Left colon (tissue), 2 donors: ENCODE measurements around the gene DNAJC18. TPM values are rescaled to one million over a fixed set of nuclear protein-coding genes. Genes with fewer than 3 reads are reported as not detected.

Source experiments
- ATAC-seq: fragments of 200-7000 bp; cut with Tn5 transposase; one replicate; pipeline ENCODE4 v1.9.1; 2020; ENCODE audit warnings: mild to moderate bottlenecking, moderate library complexity
- DNase-seq, 2 donors: peaks; one replicate each; pipeline ENCODE4 v3.0.0-alpha.2; 2020
- intact Hi-C, 2 donors: fragments of 100-400 bp; cut with DNase I in 1 of 2; cut with micrococcal nuclease in 1 of 2; formaldehyde crosslinking; loops; one replicate each; pipeline versions ENCODE4 v1.11.2 to v1.14.0; 2022; cut with DNase I, micrococcal nuclease
- total RNA-seq, 2 donors: library from RNA; stranded (reverse); fragmentation: NEBNext Ultra II Directional; extraction: Animal tissue kit (Norgen Biotek cat#: 25700); gene quantifications; one replicate each; pipeline ENCODE4 v1.2.1, GENCODE V29; 2021
- donor health status: DM: no; HTN: no; CAD: no.
- donor health status: DM: yes; HTN: yes; CAD: no.

Gene DNAJC18
- total RNA-seq, 2 donors from 2014 or later, result 2.4 to 4.6 TPM

DNA sequence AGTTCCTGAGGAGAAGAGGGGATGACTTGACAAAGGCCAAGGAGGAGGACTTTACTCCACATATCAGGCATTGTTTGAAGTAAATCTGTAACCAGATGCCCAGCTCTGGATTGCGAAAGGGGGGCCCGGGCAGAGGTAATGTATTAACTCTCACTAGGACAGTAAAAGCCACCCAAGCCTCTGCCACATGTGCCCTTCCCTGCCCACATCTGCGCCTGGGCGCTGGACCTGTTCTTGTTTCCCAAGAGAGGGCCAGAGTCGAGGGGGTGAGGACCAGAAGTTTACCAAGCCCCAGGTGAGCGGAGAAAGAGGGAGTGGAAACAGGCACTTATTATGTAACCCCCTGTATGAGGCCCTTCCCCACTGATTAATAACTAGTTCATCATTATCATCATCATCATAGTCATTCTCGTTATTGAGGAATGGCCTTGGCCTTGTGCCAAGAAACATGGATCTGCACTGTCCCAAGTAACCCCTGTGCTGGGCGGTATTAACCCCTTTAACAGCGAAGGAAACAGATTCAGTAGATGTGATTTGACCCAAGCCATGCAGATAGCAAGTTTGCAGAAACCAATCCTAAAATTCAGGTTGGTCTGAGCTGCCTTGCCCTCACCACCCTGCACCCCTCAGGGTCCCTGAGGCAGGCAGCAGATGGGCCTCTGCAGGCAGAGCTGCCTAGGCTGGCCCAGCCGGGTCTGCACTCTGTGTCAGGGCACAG is 55.9 kb downstream of the DNAJC18 start, which contains the start of gene SLC23A1:
Gene SLC23A1 (minus strand): TSS at position 23 of the 718 bp plus-strand sequence. CDS start 44 bp downstream, outside the sequence.
- peak; percentile 73 to 83 for DNase-seq

DNA sequence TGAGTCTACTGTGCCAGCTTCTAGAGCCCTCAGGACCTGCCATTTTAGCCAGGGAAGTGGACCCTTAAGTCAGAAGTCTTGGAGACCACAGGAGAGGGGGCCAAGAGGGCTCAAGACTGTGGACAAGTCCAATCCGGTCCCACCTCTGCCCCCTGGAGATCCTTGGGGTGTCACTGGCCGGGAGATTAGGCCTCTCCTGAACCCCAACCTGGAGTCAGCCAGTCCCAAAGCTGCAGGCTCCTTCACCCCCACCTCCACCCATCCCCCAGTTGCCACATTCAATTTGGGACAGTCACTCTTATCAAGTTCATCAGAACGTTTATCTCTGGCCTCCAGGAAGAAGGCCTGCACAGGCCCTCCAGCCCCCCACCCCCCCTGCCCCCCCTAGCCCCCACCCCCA is 56.5 kb downstream of the DNAJC18 start:
- intact Hi-C loops, result no loop called here
- DNase-seq (no peak), ATAC-seq (no peak)

More for the DNA sequence above, 55.9 kb downstream of the DNAJC18 start, which contains the start of gene SLC23A1:
- peak; percentile 71 for ATAC-seq
- intact Hi-C loops, result no loop called here

DNA sequence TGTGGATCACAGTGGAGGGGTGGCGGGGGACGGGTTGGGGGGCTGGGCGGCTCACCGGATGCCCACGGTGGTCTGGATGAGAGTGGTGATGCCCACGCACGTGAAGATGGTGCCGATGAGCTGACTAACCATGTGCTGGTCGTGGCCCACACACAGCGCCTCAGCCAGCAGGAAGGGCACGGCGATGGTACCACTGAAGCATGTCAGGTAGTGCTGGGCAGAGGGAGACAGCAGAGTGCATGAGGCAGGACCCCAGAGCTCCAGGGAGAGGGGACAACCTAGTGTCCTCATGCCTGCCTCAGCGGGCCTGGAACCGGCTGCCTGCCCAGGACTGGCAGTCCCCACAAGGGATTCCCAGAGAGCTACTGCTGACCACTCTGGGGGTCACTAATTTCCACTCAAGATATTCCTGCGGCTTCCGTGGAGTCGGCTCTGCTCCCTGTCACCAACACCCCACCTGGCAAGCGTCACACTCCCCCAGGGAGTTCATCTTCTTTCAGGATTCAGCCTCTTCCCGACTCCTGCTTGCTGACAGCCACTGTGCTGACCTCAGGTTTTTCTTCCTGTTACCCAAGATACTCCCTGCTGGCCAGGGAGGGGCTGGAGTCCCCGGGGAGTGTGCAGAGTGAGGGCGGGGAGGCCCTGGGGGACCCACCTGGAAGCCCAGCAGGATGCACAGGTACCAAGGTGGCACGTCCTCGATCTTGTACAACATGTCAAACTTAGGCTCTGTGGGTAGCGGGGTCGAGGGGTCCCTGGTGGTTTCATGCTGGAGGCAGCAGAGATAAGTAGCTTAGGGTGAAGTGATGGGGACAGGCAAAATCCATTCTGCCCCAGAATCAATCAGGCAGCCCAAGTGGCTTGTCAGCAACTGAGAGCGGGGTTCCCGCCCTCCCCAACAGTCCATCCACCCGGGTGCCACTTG is 57.2 kb downstream of the DNAJC18 start:
- intact Hi-C loops, result no loop called here
- ATAC-seq, result peak; percentile 48

DNA sequence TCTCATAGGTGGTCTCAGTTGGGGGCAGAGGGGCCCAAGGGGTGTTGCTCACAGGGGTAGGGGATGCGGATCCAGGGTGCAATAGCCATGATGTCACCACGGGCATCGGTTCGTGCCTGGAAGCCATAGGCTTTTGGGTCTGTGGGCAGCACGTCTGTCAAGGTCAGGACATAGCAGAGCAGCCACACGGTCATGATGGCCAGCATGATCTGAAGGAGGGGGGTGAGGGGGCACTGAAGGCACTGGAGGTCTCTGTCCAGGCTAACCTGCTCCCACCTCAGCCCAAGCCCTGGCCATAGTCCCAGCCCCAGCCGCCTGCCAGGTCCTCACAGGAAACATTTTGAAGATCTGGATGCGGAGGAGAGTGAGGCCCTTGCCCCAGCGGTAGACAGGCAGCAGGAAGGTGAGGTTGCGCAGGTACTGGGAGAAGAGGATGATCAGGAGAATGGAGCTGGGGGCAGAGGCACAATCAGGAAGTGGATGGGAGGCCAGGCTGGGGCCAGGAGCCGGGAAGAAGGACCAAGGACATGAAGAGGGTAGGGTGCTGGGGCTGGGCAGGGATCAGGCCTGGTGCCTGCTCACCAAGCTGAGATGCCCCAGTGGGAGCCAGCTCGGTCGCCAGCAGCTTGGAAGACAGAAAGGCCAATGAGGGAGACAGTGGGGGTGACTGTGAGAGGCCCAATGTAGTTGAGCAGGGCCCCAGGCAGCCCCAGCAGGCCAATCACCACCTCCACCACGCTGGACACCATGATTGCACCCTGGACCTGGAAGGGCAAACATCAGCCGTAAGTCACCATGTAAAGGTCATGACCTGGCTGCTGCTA is 59.5 kb downstream of the DNAJC18 start:
- intact Hi-C loops, result no loop called here
- no peak for ATAC-seq
- no peak for DNase-seq

More for the DNA sequence above, 57.2 kb downstream of the DNAJC18 start:
- no peak for DNase-seq

DNA sequence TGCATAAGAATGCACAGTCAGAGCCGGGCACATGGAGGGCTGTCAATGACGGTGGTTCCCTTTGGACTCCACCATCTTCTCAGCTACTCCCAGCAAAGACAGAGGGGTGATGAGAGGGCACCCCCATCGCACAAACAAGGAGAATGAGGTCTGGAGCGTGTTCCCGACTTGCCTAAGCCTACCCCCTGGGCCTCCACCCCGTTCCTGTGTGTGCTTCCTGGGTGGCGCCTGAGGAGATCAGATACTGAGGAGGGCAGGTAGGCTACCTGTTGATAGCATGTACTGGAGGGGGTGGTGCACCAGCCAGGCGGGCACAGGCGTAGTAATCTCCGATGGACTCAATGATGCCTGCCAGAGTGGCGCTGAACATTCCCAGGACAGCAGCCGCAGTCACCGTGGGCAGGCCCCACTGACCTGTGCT is 60.4 kb downstream of the DNAJC18 start:
- intact Hi-C loops, result no loop called here
- DNase-seq, result no peak
- ATAC-seq, result no peak

DNA sequence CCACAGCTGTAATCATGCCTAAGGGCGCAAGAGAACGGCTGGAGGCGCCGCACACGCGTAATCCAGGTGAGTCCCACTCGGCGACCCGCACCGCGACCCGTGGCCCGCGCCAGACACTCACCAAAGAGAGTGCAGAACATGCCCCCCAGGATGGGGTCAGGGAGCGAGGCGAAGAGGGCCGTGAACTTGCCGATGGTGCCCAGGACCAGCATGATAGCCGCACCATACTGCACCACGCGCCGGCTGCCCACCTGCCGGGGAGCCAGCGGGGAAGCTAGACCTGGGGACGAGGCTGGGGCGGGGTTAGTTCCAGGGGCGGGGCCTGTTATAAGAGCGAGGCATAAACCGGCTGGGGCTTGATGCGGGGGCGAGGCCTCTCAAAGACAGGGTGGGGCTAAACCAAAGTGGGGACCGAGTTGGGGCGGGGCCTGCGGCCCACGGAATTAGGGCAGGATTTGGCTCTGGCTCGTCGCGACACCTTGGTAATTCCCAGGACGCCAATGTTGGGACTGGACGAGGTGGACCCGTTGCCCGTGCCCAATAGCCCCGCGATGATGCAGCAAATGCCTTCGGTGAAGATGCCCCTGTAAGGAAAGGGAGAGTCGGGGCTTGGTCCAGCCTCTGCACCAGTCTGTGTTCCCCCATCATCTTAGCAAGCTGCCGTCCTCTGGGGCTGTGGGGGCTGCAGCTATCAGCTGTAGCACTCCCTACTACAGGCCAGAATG is 61.1 kb downstream of the DNAJC18 start:
- no peak for DNase-seq
- ATAC-seq, result no peak
- intact Hi-C loops, result no loop called here

DNA sequence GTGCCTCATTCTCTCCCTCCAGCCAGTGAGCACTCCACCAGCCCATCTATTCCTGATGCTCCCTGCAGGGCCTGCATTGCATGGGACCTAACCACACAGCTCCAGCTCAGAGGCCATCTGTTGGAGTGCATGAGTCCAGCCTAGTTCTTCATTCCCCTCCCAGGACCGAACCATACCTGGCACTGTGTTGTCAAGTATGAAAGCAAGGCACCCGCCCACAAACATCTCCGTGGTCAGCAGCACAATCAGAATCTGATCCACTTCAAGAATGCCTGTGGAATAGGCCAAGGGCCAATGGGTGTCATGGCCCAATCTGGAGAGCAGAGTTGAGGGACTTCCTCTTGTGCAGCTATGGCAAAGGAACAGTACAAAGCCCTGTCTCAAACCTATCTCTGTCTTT is 62.1 kb downstream of the DNAJC18 start:
- DNase-seq (no peak), ATAC-seq (no peak)
- intact Hi-C loops, result no loop called here

DNA sequence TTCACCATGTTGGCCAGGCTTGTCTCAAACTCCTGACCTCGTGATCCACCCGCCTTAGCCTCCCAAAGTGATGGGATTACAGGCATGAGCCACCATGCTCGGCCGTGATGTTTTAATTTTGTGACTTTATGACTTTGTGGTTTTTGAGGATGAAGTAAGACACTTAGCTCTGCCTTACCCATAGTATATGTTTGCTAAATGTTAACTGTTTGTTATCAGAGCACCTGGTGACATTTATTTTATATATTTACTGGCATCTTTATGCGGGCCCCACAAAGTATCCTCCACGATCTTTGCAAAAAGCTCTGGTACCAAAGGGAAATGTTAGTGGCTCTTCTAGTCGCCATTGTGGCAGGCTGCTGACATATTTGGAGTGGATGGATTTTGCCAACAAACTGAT is 63.0 kb downstream of the DNAJC18 start:
- ATAC-seq (no peak), DNase-seq (no peak)
- intact Hi-C loops, result no loop called here

DNA sequence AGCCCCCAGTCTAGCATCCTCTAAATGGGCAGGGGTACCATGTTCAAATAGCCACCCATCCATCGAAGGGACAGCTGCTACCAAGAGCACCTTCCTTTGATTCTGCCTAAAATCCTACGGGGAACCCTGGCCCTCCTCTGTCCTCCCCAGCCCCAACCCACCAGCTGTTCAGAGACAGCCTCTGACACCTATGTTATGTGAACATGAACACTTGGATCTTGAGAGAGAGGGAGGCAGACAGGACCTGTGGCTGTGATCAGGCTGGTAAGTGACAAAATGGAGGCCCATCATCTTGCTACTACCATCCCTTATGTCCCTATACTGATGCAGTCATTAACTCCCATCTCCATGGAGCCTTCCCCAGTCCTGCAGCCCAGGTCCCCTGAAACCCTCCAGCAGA is 64.4 kb downstream of the DNAJC18 start:
- intact Hi-C loops, result no loop called here
- no peak for ATAC-seq
- DNase-seq, result no peak

DNA sequence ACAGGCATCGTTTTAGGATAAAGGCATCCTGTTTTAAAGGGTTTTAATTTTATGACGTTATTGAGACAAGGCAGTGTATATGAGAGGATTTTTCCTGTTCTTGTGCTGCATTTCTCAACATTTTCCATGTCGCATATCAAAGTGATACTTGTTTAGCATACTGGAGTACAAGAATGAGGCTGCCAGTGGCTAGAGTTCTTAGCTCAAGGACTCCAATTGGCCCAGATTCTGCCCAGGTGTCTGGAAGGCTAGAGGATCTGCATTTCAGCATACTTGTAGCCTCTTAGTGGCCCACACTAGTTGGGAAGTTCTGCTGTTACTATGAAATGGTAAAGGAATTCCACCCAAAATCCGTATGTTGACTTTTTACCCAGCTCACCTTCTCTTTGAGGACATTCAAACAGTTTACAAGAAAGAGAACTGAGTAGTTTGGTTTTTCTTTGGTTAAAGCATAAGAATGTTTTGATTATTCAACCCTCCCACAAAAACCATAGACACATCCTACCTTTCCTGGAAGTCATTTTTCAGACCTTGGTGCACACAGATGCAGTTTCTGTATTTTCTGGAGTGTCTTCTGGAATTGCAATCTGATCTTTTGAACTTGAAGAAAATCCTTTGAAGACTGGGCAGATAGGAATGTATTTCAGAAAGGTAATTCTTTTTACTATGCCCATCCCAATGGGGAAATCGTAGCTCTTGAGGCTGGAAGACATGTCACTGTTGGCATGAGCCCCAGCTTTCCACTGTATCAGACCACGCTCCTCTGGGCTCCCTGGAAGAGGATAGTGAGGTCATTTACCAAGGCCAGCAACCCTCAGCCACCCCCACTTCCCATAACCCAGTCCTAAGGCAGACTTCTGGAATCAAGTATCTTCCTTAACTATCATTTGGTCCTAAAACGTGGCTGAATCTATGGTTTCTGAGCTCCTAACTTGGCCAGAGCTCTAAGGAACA is 67.6 kb downstream of the DNAJC18 start:
- intact Hi-C loops, result no loop called here
- DNase-seq, result no peak
- no peak for ATAC-seq

DNA sequence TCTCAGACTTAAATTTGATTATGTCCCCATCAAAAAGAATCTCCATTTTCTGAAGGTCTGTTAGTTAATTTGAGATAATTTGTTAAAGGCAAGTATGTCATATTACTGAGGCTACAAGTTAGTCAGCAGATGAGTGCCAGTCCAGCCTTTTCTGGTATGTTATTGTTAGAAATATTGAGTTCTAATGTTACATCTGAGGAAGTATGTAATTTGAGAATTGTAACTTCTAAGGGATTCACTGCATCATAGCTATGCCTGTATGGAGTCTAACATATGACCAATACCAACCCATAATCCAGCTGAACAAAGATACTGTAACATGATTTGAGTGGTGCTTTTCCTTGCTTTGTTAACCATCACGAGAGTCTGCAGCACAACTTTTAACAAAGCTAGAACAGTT is 70.1 kb downstream of the DNAJC18 start:
- ATAC-seq (no peak), DNase-seq (no peak)
- intact Hi-C loops, result no loop called here

DNA sequence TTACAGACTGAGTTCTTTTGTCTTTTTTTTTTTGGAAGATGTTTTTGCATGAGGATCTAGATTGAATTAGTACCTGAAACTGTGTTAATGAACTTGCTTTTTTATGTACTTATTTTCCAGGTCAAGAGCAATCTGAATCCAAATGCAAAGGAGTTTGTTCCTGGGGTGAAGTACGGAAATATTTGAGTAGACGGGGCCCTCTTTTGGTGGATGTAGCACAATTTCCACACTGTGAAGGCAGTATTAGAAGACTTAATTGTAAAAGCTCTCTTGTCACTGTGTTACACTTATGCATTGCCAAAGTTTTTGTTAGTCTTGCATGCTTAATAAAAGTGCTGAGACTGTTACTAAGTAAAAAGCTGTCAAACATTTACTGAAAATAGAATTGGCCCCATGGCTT is 70.7 kb downstream of the DNAJC18 start:
- DNase-seq, result no peak
- intact Hi-C loops, result no loop called here
- no peak for ATAC-seq

DNA sequence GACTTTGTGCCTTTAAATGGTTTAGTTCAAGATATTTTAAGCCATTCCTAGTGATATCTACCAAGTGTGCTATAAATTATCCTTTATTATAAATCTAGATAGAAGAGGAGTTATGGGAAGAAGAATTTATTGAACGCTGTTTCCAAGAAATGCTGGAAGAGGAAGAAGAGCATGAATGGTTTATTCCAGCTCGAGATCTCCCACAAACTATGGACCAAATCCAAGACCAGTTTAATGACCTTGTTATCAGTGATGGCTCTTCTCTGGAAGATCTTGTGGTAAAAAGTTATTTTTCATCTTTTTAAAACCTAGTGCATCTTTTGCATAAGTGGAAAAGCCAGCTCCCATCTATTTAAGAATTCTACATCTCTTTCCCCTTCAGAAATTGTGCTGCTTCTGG is 74.9 kb downstream of the DNAJC18 start:
- ATAC-seq, result no peak
- DNase-seq, result no peak
- intact Hi-C loops, result no loop called here

DNA sequence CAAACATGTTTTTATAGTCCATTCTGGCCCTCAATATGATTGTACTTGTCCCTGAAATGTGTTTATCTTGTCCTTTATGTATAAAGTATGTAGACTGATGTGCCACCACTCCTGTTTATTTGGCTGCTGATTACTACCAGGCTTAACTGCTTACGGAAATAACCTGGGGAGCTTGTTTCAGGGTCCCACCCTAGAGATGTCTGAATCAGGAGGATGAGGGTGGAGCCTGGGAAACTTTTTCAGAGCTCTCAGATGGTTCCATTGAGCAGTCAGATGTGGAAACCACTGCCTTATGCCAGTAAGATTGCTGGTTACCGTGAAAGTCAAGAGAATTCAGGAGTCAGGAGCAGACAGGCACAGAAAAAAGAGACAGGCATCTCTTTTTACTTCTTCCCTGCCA is 75.4 kb downstream of the DNAJC18 start:
- DNase-seq (no peak), ATAC-seq (peak; percentile 40)
- intact Hi-C loops, result no loop called here

DNA sequence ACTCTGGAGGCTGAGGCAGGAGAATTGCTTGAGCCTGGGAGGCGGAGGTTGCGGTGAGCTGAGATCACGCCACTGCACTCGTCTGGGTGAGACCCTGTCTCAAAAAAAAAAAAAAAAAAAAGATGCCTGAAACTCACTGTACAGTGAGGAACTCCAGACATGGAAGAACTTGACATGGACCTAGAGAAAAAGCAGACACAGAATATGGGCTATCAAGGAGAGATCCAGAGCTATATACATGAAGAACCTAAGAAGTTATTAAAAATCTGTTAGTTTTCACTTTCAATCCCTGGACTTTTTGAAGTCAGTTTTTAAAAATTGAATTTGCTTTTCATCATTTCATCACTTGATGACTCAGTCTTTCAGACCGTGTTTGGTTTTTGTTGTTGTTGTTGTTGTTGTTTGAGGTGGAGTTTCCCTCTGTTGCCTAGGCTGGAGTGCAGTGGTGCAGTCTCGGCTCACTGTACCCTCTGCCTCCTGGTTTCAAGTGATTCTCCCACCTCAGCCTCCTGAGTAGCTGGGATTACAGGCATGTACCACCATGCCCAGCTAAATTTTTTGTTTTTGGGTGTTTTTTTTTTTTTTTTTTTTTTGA is 77.4 kb downstream of the DNAJC18 start:
- intact Hi-C loops, result no loop called here
- ATAC-seq, result no peak

DNA sequence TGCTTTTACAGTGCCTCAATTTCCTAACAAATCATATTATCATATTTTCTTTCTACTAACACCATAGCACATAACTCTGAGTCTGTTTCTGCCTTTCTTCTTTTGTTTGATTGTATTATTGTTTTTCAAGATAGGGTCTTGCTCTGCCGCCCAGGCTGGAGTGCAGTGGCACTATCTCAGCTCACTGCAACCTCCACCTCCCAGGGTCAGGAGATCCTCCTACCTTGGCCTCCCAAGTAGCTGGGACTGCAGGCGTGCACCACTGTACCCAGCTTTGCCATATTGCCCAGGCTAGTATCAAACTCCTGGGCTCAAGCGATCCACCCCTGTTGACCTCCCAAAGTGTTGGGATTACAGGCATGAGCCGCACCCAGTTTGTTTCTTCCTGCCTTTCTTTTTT is 78.9 kb downstream of the DNAJC18 start:
- ATAC-seq, result no peak

More for the DNA sequence above, 77.4 kb downstream of the DNAJC18 start:
- no peak for DNase-seq

More for the DNA sequence above, 78.9 kb downstream of the DNAJC18 start:
- intact Hi-C loops, result no loop called here
- DNase-seq, result no peak
